Stimulated activated CD8-positive, alpha-beta memory T cell treated with anti-CD3 and anti-CD28 coated beads, Interleukin-12 subunit alpha, Interleukin-12 subunit beta, amount 100 ng/mL, for 24 hours (primary cell): ENCODE measurements around the gene CPA1.

Experiments
- DNase-seq: peaks from one replicate; pipeline ENCODE4 v3.0.0-alpha.2; 2020; ENCODE audit errors: extremely low read depth

CPA1 gene

DNA sequence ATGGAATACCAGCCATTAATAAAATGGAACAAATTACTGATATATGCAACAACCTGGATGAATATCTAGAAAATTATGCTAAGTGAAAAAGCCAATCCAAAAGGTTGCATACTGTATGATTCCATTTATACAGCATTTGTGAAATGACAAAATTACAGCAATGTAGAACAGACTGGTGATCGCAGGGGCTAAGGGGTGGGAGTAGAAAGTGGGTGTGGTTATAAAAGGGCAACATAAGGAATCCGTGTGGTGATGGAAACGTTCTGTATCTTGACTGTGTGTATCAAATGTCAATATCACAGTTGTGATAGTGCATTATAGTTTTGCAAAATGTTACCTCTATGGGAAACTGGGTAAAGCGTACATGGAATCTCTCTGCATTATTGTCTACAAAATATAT, 45.5 kb downstream of the CPA1 start:
- no peak for DNase-seq

DNA sequence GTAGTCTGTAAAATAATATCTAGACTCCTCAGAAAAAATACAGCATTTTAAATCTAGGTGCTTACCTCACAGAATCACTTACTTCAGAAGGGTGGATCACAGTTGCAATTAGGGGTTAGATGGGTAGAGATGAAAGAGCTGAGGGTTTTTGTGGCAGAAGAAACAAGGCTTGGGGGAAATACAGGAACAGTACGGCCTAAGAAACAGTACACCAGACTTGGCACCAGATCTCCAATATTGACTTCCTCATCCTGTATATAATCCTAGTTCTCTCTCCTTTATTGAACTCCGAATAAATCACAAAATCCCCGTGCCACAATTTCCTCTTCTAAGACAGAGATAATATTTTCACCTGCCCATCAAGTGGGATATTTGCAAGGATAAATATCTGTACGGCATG, 46.3 kb downstream of the CPA1 start:
- no peak for DNase-seq

DNA sequence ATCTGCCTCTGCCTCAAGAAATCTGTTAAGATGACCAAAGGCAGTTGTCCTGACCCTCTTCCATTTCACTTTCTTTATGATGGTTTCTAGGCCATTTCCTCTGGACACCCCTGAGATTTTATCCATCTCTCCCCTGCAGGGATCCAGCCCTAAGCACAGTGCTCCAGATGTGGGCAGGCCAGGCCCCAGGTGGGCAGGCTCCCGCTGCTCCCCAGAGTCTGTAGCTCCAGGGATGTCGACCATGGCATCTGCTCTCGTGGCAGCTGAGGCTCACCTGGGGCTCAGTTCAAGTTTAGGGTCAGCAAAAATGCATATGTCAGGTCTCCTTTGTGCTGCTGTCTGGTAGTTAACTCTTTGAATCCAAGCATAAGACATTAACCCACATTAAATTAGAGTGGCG, 48.7 kb downstream of the CPA1 start:
- DNase-seq = no peak

DNA sequence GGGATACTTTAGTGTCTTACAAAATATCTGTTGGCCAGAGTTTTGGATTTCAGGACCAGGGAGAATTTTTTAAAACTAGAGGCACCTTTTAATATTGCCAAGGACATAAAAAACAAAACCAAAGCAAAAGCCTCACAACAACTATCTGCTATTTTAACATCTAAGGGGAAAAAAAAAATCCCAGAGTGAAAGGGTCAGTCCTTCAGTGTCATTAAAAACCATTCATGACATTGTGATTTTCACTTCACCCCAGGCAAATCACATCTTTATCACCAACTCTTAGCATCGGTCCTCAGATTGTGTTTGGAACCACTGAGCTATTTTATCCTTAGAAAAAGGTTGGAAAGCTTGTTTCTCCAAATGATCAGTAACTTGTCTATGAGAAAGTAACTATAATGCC, 49.8 kb downstream of the CPA1 start:
- DNase-seq = no peak

GRCh38 chr7:130430841-130431666, 50.8 kb downstream of the CPA1 start:
- DNase-seq = no peak

- no peak for DNase-seq
These were observed 52.6 kb downstream of the CPA1 start for GRCh38 chr7:130432886-130433285.

GRCh38 chr7:130433301-130433700, 53.0 kb downstream of the CPA1 start:
- no peak for DNase-seq

- no peak for DNase-seq
These were observed 55.1 kb downstream of the CPA1 start for GRCh38 chr7:130435311-130435854.

DNA sequence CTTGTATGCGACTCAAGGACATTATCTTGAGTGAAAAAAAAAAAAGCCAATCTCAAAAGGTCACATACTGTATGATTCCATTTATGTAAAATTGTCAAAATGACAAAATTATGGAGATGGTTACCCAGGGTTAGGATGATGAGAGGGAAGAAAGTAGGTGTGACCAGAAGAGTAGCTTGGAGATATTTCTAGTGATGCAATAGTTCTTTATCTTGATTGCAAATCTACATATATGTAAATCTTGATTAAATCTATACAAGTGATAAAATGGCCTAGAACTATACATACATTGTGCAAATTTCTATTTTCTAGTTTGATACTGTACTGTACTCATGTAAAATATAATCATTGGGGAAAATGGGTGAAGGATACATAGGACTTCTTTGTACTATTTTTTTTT, 56.0 kb downstream of the CPA1 start:
- DNase-seq = no peak
